Gastroesophageal sphincter (tissue), 3 donors: Measurements from ENCODE around the gene AGTRAP.

Source experiments
- CTCF ChIP-seq, 4 experiments: fragments of 200-600 bp in 2 of 4; fragments of 450-650 bp in 2 of 4; sonication (generic) in 1 of 4; IDR thresholded peaks; one replicate each; pipeline ENCODE4 v1.5.1; 2017 to 2019; ENCODE audit warnings: antibody characterized with exemption in 4 of 4, mild to moderate bottlenecking in 2 of 4, moderate library complexity in 2 of 4
- EP300 ChIP-seq: sonication (generic); formaldehyde crosslinking; IDR thresholded peaks from one replicate; pipeline ENCODE4 v1.6.1; 2017; ENCODE audit warnings: antibody characterized with exemption, mild to moderate bottlenecking
- POLR2A ChIP-seq, 2 donors: fragments of 450-650 bp; IDR thresholded peaks; one replicate each; pipeline ENCODE4 v1.6.1; 2017; ENCODE audit warnings: antibody characterized with exemption in 2 of 2, mild to moderate bottlenecking in 2 of 2, moderate library complexity in 1 of 2

- TF ChIP-seq CTCF (IDR thresholded peaks at IDR 0.05) (no peak), POLR2A (IDR thresholded peaks at IDR 0.05) (no peak), EP300 (no peak)
Measured at GRCh38 chr1:11688506-11688905, 47.4 kb upstream of the AGTRAP start.
